Neural progenitor cell (in vitro differentiated cells): ENCODE measurements around the gene SUPT7L. TPM values are rescaled to one million over a fixed set of nuclear protein-coding genes. Genes with fewer than 3 reads are reported as not detected.
A peak's percentile ranks its signal among the peaks of the same experiment; 100 is the strongest.

Experiments used
- DNase-seq: peaks from one replicate; pipeline ENCODE4 v3.0.0-alpha.2; 2016; ENCODE audit warnings: low spot score
- H2AFZ ChIP-seq: fragments of 200-600 bp; sonication (generic); replicated peaks from 2 replicates; pipeline ENCODE4 v1.6.1; 2016; ENCODE audit warnings: antibody characterized with exemption
- H3F3A ChIP-seq: fragments of 200-600 bp; sonication (generic); 2 replicates; pipeline ENCODE4 v1.6.1; 2016; ENCODE audit warnings: antibody characterized with exemption, low read depth
- H3K27ac ChIP-seq: fragments of 200-600 bp; sonication (generic); 2 replicates; pipeline ENCODE4 v1.5.1; 2016; ENCODE audit warnings: mild to moderate bottlenecking
- H3K27me3 ChIP-seq: fragments of 200-600 bp; sonication (generic); 2 replicates; pipeline ENCODE4 v1.6.1; 2016; ENCODE audit warnings: mild to moderate bottlenecking, moderate library complexity
- H3K36me3 ChIP-seq: fragments of 200-600 bp; sonication (generic); 2 replicates; pipeline ENCODE4 v1.5.1; 2016
- H3K4me1 ChIP-seq: fragments of 200-600 bp; sonication (generic); 2 replicates; pipeline ENCODE4 v1.6.1; 2016; ENCODE audit warnings: mixed run types
- H3K4me2 ChIP-seq: fragments of 200-600 bp; sonication (generic); 2 replicates; pipeline ENCODE4 v1.6.1; 2016
- H3K4me3 ChIP-seq: fragments of 200-600 bp; sonication (generic); 2 replicates; pipeline ENCODE4 v1.5.1; 2016
- H3K79me2 ChIP-seq: fragments of 200-600 bp; sonication (generic); 2 replicates; pipeline ENCODE4 v1.6.1; 2016; ENCODE audit warnings: low read depth
- H3K9ac ChIP-seq: fragments of 200-600 bp; sonication (generic); 2 replicates; pipeline ENCODE4 v1.6.1; 2016
- H3K9me3 ChIP-seq: fragments of 200-600 bp; sonication (generic); 2 replicates; pipeline ENCODE4 v1.5.1; 2016; ENCODE audit warnings: low read depth
- H4K20me1 ChIP-seq: fragments of 200-600 bp; sonication (generic); 2 replicates; pipeline ENCODE4 v1.6.1; 2016; ENCODE audit warnings: low read depth
- H3K27ac Mint-ChIP-seq: 3 replicates; pipeline ENCODE4 v1.8.0; 2021; ENCODE audit warnings: mixed read lengths
- H3K27me3 Mint-ChIP-seq: 2 replicates; pipeline ENCODE4 v1.8.0; 2022; ENCODE audit warnings: low read depth, mild to moderate bottlenecking, inconsistent platforms, moderate library complexity, mixed read lengths; ENCODE audit not compliant: insufficient read depth
- H3K36me3 Mint-ChIP-seq: 3 replicates; pipeline ENCODE4 v1.8.0; 2021; ENCODE audit warnings: mixed read lengths
- H3K4me1 Mint-ChIP-seq: 3 replicates; pipeline ENCODE4 v1.8.0; 2021; ENCODE audit warnings: mixed read lengths
- H3K4me3 Mint-ChIP-seq: 3 replicates; pipeline ENCODE4 v1.8.0; 2021; ENCODE audit warnings: mild to moderate bottlenecking, moderate library complexity, mixed read lengths
- H3K9me3 Mint-ChIP-seq: 3 replicates; pipeline ENCODE4 v1.8.0; 2020; ENCODE audit warnings: mixed read lengths
- EZH2 ChIP-seq: fragments of 200-600 bp; sonication (generic); IDR thresholded peaks from 2 replicates; pipeline ENCODE4 v1.6.1; 2017; ENCODE audit warnings: antibody characterized with exemption, mild to moderate bottlenecking, moderate library complexity
- EZH2phosphoT487 ChIP-seq: fragments of 200-600 bp; sonication (generic); IDR thresholded peaks from 2 replicates; pipeline ENCODE4 v1.6.1; 2017; ENCODE audit warnings: antibody characterized with exemption
- total RNA-seq: library from RNA; depleted of rRNA; stranded (reverse); fragments of >200 nt; gene quantifications from 2 replicates; pipeline ENCODE4 v1.2.3, GENCODE V29; 2015; ENCODE audit warnings: low replicate concordance
- TF ChIP-seq, protein P1 (sequence below): fragments of 200-600 bp; sonication (generic); IDR thresholded peaks from 2 replicates; pipeline ENCODE4 v1.5.1; 2017; ENCODE audit warnings: antibody characterized with exemption, mild to moderate bottlenecking

SUPT7L gene
- total RNA-seq, 1 donor from 2014 or later, result 43.5 TPM

DNA sequence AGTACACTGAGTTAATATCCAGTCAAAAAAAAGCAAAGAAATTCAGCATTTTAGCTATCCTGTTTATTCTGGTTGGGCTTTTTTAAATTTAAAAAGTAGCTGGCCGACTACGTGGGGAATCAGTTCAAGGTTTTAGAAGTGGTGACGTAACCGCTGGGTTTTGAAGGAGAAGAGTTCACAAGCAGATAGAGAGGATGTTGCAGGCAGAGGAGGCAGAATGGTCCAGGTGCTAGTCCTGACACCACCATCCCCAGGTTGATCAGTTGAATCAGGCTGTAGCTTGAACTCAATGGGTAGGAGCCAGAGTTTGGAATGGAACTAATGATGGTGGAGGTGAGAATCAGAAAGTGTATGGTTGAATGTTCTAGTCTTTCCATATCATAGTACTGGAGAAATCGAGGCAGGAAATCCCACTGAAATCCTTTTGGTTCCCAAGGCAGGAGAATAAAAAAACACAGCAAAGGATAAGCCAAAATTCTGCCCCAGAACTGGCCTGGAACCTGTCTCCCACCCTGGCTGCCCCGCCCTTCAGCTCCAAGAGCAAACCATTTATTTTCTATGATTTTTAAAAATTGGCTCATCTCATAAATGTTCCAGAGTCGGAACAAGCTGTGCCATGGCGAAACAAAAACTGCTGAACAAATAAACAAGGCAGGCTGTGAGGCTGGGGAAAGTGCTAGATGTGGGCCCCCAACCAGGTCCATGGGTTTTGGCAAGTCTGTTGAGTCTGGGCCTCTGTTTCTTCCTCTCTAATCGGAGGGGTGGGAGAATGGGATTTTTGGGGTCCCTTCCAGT lies 44.2 kb upstream of the SUPT7L start:
- Mint-ChIP-seq H3K36me3 (no peaks in the 10 kb centered on the region), H3K9me3 (no peaks in the 10 kb centered on the region), H3K27ac (peak overlapping the region; percentile 42), H3K4me3 (peak overlapping the region; percentile 6), H3K27me3 (peaks cover 3% of the 10 kb centered on the region), H3K4me1 (peaks cover 5% of the 10 kb centered on the region)
- H3K9ac ChIP-seq, result no peak overlapping the region
- no peak overlapping the region for H3K4me2 ChIP-seq
- no peak for DNase-seq
- no peaks in the 10 kb centered on the region for H3K9me3 ChIP-seq
- H3K36me3 ChIP-seq, result no peaks in the 10 kb centered on the region
- H3K27me3 ChIP-seq, result no peaks in the 10 kb centered on the region
- H3K79me2 ChIP-seq, result no peaks in the 10 kb centered on the region
- H3K4me1 ChIP-seq, result peaks cover 5% of the 10 kb centered on the region
- no peak overlapping the region for H3K4me3 ChIP-seq
- no peak overlapping the region for H2AFZ ChIP-seq
- H3F3A ChIP-seq, result peaks cover 5% of the 10 kb centered on the region
- no peaks in the 10 kb centered on the region for H4K20me1 ChIP-seq
- TF ChIP-seq, protein P1, sequence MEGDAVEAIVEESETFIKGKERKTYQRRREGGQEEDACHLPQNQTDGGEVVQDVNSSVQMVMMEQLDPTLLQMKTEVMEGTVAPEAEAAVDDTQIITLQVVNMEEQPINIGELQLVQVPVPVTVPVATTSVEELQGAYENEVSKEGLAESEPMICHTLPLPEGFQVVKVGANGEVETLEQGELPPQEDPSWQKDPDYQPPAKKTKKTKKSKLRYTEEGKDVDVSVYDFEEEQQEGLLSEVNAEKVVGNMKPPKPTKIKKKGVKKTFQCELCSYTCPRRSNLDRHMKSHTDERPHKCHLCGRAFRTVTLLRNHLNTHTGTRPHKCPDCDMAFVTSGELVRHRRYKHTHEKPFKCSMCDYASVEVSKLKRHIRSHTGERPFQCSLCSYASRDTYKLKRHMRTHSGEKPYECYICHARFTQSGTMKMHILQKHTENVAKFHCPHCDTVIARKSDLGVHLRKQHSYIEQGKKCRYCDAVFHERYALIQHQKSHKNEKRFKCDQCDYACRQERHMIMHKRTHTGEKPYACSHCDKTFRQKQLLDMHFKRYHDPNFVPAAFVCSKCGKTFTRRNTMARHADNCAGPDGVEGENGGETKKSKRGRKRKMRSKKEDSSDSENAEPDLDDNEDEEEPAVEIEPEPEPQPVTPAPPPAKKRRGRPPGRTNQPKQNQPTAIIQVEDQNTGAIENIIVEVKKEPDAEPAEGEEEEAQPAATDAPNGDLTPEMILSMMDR, result no peak
- TF ChIP-seq EZH2 (no peak), EZH2phosphoT487 (no peak)
- no peak overlapping the region for H3K27ac ChIP-seq

DNA sequence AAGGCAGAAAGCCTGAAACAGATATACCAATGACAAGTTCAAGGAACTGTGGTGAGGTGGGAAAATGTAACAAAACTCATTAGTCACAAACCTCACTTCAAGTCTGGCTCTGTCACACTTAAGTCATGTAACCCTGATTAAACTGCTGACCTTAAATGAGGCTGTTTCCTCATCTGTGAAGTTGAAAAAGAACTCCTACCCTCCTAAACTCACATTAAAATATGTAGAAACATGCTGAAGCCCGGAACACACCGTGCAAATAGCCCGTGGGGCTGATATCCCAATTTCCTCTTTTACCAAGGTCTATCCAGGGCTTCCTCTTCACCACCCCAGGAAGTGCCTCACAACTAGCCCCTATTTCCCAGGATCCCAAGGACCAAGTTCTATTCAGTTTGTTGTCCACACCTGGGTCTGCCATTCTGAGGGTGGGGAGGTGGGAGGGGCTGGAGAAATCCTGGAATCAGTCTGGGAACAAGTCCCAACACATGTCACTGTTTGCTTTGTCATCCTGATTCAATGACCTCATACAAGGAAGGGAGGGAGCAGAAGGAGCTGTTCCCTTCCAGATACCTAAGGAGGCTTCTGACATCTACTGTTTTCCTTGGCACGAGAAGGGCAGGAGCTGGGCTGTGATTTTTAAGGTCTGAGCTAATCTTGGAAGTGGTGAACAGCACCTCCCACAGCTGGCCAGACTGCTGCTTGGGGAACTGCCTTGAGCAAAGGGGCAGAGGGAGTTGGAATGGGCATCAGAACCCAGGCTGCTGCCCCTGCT lies 42.6 kb upstream of the SUPT7L start:
- Histone ChIP-seq H3K4me3 (no peak overlapping the region), H2AFZ (no peak overlapping the region), H4K20me1 (no peaks in the 10 kb centered on the region), H3K9me3 (no peaks in the 10 kb centered on the region), H3K27ac (no peak overlapping the region), H3K27me3 (no peaks in the 10 kb centered on the region), H3K79me2 (no peaks in the 10 kb centered on the region), H3K36me3 (no peaks in the 10 kb centered on the region), H3F3A (peaks cover 5% of the 10 kb centered on the region), H3K4me1 (peaks cover 5% of the 10 kb centered on the region), H3K4me2 (no peak overlapping the region), H3K9ac (no peak overlapping the region)
- peaks cover 2% of the 10 kb centered on the region for H3K27me3 Mint-ChIP-seq
- no peak for DNase-seq
- H3K4me1 Mint-ChIP-seq, result peaks cover 16% of the 10 kb centered on the region
- H3K9me3 Mint-ChIP-seq, result no peaks in the 10 kb centered on the region
- H3K36me3 Mint-ChIP-seq, result no peaks in the 10 kb centered on the region
- no peak overlapping the region for H3K27ac Mint-ChIP-seq
- no peak for TF ChIP-seq EZH2phosphoT487
- TF ChIP-seq, protein P1, result no peak
- no peak for TF ChIP-seq EZH2
- H3K4me3 Mint-ChIP-seq, result no peak overlapping the region

DNA sequence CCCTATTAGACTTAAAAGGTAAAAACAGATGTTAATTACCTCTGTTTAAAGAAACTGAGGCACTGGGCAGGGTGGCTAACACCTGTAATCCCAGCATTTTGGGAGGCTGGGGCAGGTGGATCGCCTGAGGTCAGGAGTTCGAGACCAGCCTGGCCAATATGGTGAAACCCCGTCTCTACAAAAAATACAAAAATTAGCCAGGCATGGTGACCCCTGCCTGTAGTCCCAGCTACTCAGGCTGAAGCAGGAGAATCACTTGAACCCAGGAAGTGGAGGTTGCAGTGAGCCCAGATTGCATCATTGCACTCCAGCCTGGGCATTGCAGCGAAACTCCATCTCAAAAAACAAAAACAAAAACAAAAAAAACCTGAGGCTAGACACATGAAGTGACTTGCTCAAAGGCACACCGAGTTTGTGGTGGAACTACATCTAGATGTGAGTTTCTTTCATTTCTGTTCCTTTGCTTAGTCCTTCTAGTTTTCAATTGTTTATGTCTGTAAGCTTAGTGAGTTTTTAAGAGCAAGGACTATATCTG lies 41.0 kb upstream of the SUPT7L start:
- Histone ChIP-seq H3K27me3 (no peaks in the 10 kb centered on the region), H3K36me3 (no peaks in the 10 kb centered on the region), H4K20me1 (no peaks in the 10 kb centered on the region), H3K4me2 (no peak overlapping the region), H3K4me3 (no peak overlapping the region), H3K9me3 (no peaks in the 10 kb centered on the region), H3K4me1 (peaks cover 5% of the 10 kb centered on the region), H3K79me2 (no peaks in the 10 kb centered on the region), H2AFZ (no peak overlapping the region), H3F3A (peaks cover 5% of the 10 kb centered on the region), H3K9ac (no peak overlapping the region), H3K27ac (no peak overlapping the region)
- H3K36me3 Mint-ChIP-seq, result no peaks in the 10 kb centered on the region
- no peak for DNase-seq
- TF ChIP-seq EZH2, result no peak
- TF ChIP-seq EZH2phosphoT487, result no peak
- TF ChIP-seq, protein P1, result no peak
- no peaks in the 10 kb centered on the region for H3K9me3 Mint-ChIP-seq
- no peak overlapping the region for H3K4me3 Mint-ChIP-seq
- peaks cover 16% of the 10 kb centered on the region for H3K4me1 Mint-ChIP-seq
- H3K27me3 Mint-ChIP-seq, result peaks cover 2% of the 10 kb centered on the region
- no peak overlapping the region for H3K27ac Mint-ChIP-seq
